HepG2 (cell line): ENCODE data around the gene TNNI3. TPM values are rescaled to one million over a fixed set of nuclear protein-coding genes. Genes with fewer than 3 reads are reported as not detected.

Experiments
- BCL6 ChIP-seq: IDR thresholded peaks from 2 replicates; pipeline ENCODE4 v1.6.1; 2016; ENCODE audit warnings: missing genetic modification reagents, missing compliant biosample characterization
- CBFB ChIP-seq: sonication (generic); formaldehyde crosslinking; IDR thresholded peaks from 2 replicates; pipeline ENCODE4 v1.4.0; 2020; ENCODE audit warnings: missing genetic modification reagents
- FOXM1 ChIP-seq: sonication (generic); formaldehyde crosslinking; IDR thresholded peaks from 2 replicates; pipeline ENCODE4 v1.5.0; 2020; ENCODE audit warnings: missing genetic modification reagents
- HMG20A ChIP-seq: IDR thresholded peaks from 2 replicates; pipeline ENCODE4 v1.6.1; 2016; ENCODE audit warnings: borderline replicate concordance
- MYC ChIP-seq: sonication (generic); formaldehyde crosslinking; IDR thresholded peaks from 2 replicates; pipeline ENCODE4 v1.9.0; 2021; ENCODE audit warnings: missing genetic modification reagents, borderline replicate concordance
- PHF20 ChIP-seq: sonication (generic); formaldehyde crosslinking; IDR thresholded peaks from 2 replicates; pipeline ENCODE4 v1.5.0; 2020; ENCODE audit warnings: mild to moderate bottlenecking, missing genetic modification reagents
- PHF8 ChIP-seq: sonication (generic); formaldehyde crosslinking; IDR thresholded peaks from 2 replicates; pipeline ENCODE4 v1.5.0; 2020; ENCODE audit warnings: missing genetic modification reagents
- YEATS4 ChIP-seq: sonication (generic); formaldehyde crosslinking; IDR thresholded peaks from 2 replicates; pipeline ENCODE4 v1.4.0; 2020; ENCODE audit warnings: missing genetic modification reagents, borderline replicate concordance
- ZFP36 ChIP-seq: fragments of 150-350 bp; IDR thresholded peaks from 2 replicates; pipeline ENCODE4 v1.6.1; 2018; ENCODE audit warnings: borderline replicate concordance, low read length, low read depth; ENCODE audit not compliant: partially characterized antibody
- ZNF501 ChIP-seq: sonication (generic); formaldehyde crosslinking; IDR thresholded peaks from 2 replicates; pipeline ENCODE4 v1.5.1; 2020; ENCODE audit warnings: mild to moderate bottlenecking, moderate library complexity, missing genetic modification reagents
- ZNF644 ChIP-seq: IDR thresholded peaks from 2 replicates; pipeline ENCODE4 v1.6.1; 2016; ENCODE audit warnings: low read depth
- ZSCAN31 ChIP-seq: sonication (generic); formaldehyde crosslinking; IDR thresholded peaks from 2 replicates; pipeline ENCODE4 v1.5.0; 2020; ENCODE audit warnings: low read depth, mild to moderate bottlenecking, missing genetic modification reagents
- polyA plus RNA-seq, 8 experiments: library from polyadenylated mRNA; depleted of rRNA in 3 of 8; stranded (reverse) in 7 of 8; unstranded in 1 of 8; fragments of >200 nt; fragmentation: Illumina TruSeq in 4 of 8; extraction: Trizol in 4 of 8; gene quantifications; 2 replicates each; pipeline versions ENCODE4 v1.2.1 to v1.2.3, GENCODE V29; 2011 to 2016; ENCODE audit warnings: low read depth in 4 of 8, missing spikeins in 1 of 8, mixed read lengths in 1 of 8; ENCODE audit not compliant: insufficient read depth in 1 of 8
- total RNA-seq, 5 experiments: library from RNA; depleted of rRNA; stranded (reverse); fragments of >200 nt; fragmentation: Illumina TruSeq; extraction: Trizol; gene quantifications; 2 replicates each; pipeline ENCODE4 v1.2.3, GENCODE V29; 2016; ENCODE audit warnings: low read depth in 1 of 5
- TF ChIP-seq, protein P1 (sequence below): sonication (generic); formaldehyde crosslinking; IDR thresholded peaks from 2 replicates; pipeline ENCODE4 v1.4.0; 2020; ENCODE audit warnings: low read depth, missing genetic modification reagents
- TF ChIP-seq, protein P2 (sequence below): sonication (generic); formaldehyde crosslinking; IDR thresholded peaks from 2 replicates; pipeline ENCODE4 v1.4.0; 2020; ENCODE audit warnings: missing genetic modification reagents
- TF ChIP-seq, protein P3 (sequence below): sonication (generic); formaldehyde crosslinking; IDR thresholded peaks from 2 replicates; pipeline ENCODE4 v1.5.0; 2020; ENCODE audit warnings: mild to moderate bottlenecking, missing genetic modification reagents, borderline replicate concordance
- TF ChIP-seq, protein P4 (sequence below): sonication (generic); formaldehyde crosslinking; IDR thresholded peaks from 2 replicates; pipeline ENCODE4 v1.4.0; 2020; ENCODE audit warnings: missing genetic modification reagents

TNNI3 gene
- total and polyA plus RNA-seq, 2 of the 13 experiments (the other 11 are each of a cell fraction or from before 2014, with no cell fraction given), result 3.5 to 3.7 TPM

DNA sequence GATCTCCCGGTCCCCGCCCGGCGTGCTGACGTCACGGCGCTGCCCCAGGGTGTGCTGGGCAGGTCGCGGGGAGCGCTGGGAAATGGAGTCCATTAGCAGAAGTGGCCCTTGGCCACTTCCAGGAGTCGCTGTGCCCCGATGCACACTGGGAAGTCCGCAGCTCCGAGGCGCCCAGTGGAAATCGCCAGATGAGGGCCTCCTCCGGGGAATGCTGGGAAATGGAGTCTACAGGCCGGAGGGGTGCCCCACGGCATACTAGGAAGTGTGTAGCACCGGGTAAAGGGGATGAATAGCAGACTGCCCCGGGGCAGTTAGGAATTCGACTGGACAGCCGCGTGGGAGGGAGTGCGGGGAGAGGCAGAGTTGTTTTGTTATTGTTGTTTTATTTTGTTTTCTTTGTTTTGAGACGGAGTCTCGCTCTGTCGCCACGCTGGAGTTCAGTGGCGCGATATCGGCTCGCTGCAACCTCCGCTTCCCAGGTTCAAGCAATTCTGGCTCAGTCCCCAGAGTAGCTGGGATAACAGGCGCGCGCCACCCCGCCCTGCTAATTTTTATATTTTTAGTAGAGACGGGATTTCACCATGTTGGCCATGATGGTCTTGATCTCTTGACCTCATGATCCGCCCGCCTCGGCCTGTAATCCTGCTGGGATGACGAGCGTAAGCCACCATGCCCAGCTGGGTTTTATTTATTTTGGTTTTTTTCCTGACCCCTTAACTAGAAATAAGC lies 39.7 kb downstream of the TNNI3 start (continued):
- TF ChIP-seq, protein P1, sequence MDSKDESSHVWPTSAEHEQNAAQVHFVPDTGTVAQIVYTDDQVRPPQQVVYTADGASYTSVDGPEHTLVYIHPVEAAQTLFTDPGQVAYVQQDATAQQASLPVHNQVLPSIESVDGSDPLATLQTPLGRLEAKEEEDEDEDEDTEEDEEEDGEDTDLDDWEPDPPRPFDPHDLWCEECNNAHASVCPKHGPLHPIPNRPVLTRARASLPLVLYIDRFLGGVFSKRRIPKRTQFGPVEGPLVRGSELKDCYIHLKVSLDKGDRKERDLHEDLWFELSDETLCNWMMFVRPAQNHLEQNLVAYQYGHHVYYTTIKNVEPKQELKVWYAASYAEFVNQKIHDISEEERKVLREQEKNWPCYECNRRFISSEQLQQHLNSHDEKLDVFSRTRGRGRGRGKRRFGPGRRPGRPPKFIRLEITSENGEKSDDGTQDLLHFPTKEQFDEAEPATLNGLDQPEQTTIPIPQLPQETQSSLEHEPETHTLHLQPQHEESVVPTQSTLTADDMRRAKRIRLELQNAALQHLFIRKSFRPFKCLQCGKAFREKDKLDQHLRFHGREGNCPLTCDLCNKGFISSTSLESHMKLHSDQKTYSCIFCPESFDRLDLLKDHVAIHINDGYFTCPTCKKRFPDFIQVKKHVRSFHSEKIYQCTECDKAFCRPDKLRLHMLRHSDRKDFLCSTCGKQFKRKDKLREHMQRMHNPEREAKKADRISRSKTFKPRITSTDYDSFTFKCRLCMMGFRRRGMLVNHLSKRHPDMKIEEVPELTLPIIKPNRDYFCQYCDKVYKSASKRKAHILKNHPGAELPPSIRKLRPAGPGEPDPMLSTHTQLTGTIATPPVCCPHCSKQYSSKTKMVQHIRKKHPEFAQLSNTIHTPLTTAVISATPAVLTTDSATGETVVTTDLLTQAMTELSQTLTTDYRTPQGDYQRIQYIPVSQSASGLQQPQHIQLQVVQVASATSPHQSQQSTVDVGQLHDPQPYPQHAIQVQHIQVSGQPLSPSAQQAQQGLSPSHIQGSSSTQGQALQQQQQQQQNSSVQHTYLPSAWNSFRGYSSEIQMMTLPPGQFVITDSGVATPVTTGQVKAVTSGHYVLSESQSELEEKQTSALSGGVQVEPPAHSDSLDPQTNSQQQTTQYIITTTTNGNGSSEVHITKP (CRISPR knock-in tag), result 0 out of 2 replicates have a peak, but pooled peaks have one; percentile 63
- TF ChIP-seq BCL6 (peak; percentile 35; the same call in 1 of the 2 replicates), ZFP36 (no peak), PHF20 (CRISPR knock-in tag) (peak; percentile 65; the same call in 1 of the 2 replicates), MYC (CRISPR knock-in tag) (0 out of 2 replicates have a peak, but pooled peaks have one; percentile 22), PHF8 (CRISPR knock-in tag) (peak; percentile 62; the same call in 1 of the 2 replicates), FOXM1 (no peak), ZSCAN31 (CRISPR knock-in tag) (peak; percentile 84; the same call in 1 of the 2 replicates), YEATS4 (CRISPR knock-in tag) (peak; percentile 25; the same call in 1 of the 2 replicates), ZNF644 (CRISPR knock-in tag) (no peak), ZNF501 (CRISPR knock-in tag) (peak; percentile 31; the same call in 1 of the 2 replicates), CBFB (peak; percentile 58; the same call in 1 of the 2 replicates), HMG20A (CRISPR knock-in tag) (no peak)
- TF ChIP-seq, protein P2, sequence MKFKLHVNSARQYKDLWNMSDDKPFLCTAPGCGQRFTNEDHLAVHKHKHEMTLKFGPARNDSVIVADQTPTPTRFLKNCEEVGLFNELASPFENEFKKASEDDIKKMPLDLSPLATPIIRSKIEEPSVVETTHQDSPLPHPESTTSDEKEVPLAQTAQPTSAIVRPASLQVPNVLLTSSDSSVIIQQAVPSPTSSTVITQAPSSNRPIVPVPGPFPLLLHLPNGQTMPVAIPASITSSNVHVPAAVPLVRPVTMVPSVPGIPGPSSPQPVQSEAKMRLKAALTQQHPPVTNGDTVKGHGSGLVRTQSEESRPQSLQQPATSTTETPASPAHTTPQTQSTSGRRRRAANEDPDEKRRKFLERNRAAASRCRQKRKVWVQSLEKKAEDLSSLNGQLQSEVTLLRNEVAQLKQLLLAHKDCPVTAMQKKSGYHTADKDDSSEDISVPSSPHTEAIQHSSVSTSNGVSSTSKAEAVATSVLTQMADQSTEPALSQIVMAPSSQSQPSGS (CRISPR knock-in tag), result peak; percentile 86
- TF ChIP-seq, protein P3, sequence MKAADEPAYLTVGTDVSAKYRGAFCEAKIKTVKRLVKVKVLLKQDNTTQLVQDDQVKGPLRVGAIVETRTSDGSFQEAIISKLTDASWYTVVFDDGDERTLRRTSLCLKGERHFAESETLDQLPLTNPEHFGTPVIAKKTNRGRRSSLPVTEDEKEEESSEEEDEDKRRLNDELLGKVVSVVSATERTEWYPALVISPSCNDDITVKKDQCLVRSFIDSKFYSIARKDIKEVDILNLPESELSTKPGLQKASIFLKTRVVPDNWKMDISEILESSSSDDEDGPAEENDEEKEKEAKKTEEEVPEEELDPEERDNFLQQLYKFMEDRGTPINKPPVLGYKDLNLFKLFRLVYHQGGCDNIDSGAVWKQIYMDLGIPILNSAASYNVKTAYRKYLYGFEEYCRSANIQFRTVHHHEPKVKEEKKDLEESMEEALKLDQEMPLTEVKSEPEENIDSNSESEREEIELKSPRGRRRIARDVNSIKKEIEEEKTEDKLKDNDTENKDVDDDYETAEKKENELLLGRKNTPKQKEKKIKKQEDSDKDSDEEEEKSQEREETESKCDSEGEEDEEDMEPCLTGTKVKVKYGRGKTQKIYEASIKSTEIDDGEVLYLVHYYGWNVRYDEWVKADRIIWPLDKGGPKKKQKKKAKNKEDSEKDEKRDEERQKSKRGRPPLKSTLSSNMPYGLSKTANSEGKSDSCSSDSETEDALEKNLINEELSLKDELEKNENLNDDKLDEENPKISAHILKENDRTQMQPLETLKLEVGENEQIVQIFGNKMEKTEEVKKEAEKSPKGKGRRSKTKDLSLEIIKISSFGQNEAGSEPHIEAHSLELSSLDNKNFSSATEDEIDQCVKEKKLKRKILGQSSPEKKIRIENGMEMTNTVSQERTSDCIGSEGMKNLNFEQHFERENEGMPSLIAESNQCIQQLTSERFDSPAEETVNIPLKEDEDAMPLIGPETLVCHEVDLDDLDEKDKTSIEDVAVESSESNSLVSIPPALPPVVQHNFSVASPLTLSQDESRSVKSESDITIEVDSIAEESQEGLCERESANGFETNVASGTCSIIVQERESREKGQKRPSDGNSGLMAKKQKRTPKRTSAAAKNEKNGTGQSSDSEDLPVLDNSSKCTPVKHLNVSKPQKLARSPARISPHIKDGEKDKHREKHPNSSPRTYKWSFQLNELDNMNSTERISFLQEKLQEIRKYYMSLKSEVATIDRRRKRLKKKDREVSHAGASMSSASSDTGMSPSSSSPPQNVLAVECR, result peak; percentile 47; the same call in 1 of the 2 replicates
- TF ChIP-seq, protein P4, sequence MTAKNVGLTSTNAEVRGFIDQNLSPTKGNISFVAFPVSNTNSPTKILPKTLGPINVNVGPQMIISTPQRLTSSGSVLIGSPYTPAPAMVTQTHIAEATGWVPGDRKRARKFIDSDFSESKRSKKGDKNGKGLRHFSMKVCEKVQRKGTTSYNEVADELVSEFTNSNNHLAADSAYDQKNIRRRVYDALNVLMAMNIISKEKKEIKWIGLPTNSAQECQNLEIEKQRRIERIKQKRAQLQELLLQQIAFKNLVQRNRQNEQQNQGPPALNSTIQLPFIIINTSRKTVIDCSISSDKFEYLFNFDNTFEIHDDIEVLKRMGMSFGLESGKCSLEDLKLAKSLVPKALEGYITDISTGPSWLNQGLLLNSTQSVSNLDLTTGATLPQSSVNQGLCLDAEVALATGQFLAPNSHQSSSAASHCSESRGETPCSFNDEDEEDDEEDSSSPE (CRISPR knock-in tag), result peak; percentile 62; the same call in 1 of the 2 replicates
